H1 (cell line): ENCODE results near the gene SERGEF. TPM values are rescaled to one million over a fixed set of nuclear protein-coding genes. Genes with fewer than 3 reads are reported as not detected.

Experiments
- CTCF ChIA-PET: fragments of 300-600 bp; sonication (Branson Sonifier 250); formaldehyde crosslinking; loops from one replicate; lab custom pipeline; 2021; ENCODE audit not compliant: partially characterized antibody; lab: Charles Lee
- POLR2A ChIA-PET: fragments of 300-600 bp; sonication (Branson Sonifier 250); formaldehyde crosslinking; loops from one replicate; lab custom pipeline; 2021; ENCODE audit warnings: inconsistent platforms; ENCODE audit not compliant: partially characterized antibody; lab: Charles Lee
- DNase-seq, 2 experiments: peaks; one replicate each; pipeline versions ENCODE4 v3.0.0 to v3.0.0-alpha.2; 2010 to 2022; ENCODE audit warnings: low spot score in 2 of 2, low read depth in 1 of 2, mixed read lengths in 1 of 2
- FAIRE-seq: peaks from 2 replicates; lab custom pipeline; 2011; peaks lifted over from hg19 to GRCh38; lab: Jason Lieb, UNC
- H2AFZ ChIP-seq: 2 replicates; pipeline ENCODE4 v1.8.1; 2012; ENCODE audit warnings: low read length, inconsistent platforms
- H2AK5ac ChIP-seq: 2 replicates; pipeline ENCODE4 v1.6.1; 2013; ENCODE audit warnings: low read depth, low read length
- H2BK120ac ChIP-seq: replicated peaks from 2 replicates; pipeline ENCODE3; 2013; ENCODE audit warnings: low read depth, low read length, inconsistent platforms
- H2BK12ac ChIP-seq: 2 replicates; pipeline ENCODE4 v1.6.1; 2013; ENCODE audit warnings: low read depth, low read length
- H2BK15ac ChIP-seq: 2 replicates; pipeline ENCODE4 v1.6.1; 2013; ENCODE audit warnings: low read length
- H2BK20ac ChIP-seq: 2 replicates; pipeline ENCODE4 v1.6.1; 2013; ENCODE audit warnings: low read length
- H2BK5ac ChIP-seq: 2 replicates; pipeline ENCODE4 v1.6.1; 2013; ENCODE audit warnings: low read depth, low read length
- H3K14ac ChIP-seq: 2 replicates; pipeline ENCODE4 v1.6.1; 2013; ENCODE audit warnings: inconsistent platforms; ENCODE audit not compliant: insufficient read length
- H3K18ac ChIP-seq: 2 replicates; pipeline ENCODE4 v1.6.1; 2013; ENCODE audit warnings: low read length; ENCODE audit errors: extremely low read depth
- H3K23ac ChIP-seq: 2 replicates; pipeline ENCODE4 v1.6.1; 2013; ENCODE audit warnings: inconsistent platforms; ENCODE audit not compliant: insufficient read length
- H3K23me2 ChIP-seq: 2 replicates; pipeline ENCODE4 v1.6.1; 2013; ENCODE audit warnings: low read depth, low read length
- H3K27ac ChIP-seq: 2 replicates; pipeline ENCODE4 v1.6.1; 2011; ENCODE audit warnings: low read depth, low read length, inconsistent platforms
- H3K27me3 ChIP-seq, 4 experiments: replicated peaks in 1 of 4; 1 replicate in 1 of 4; 2 replicates in 3 of 4; pipeline versions ENCODE4 v1.6.1 to v1.8.1; 2011 to 2013; ENCODE audit warnings: low read length in 3 of 4, mild to moderate bottlenecking in 3 of 4, inconsistent platforms in 2 of 4, mixed read lengths in 2 of 4, moderate library complexity in 1 of 4; ENCODE audit not compliant: control insufficient read depth in 3 of 4, insufficient read depth in 3 of 4; ENCODE audit errors: extremely low read depth in 1 of 4
- H3K36me3 ChIP-seq, 4 experiments: 2 replicates each; pipeline versions ENCODE4 v1.6.1 to v1.8.1; 2011 to 2013; ENCODE audit warnings: mild to moderate bottlenecking in 4 of 4, low read length in 3 of 4, moderate library complexity in 2 of 4, control low read depth in 1 of 4, inconsistent platforms in 1 of 4; ENCODE audit not compliant: insufficient read depth in 4 of 4, control insufficient read depth in 2 of 4
- H3K4ac ChIP-seq: replicated peaks from 2 replicates; pipeline ENCODE3; 2013; ENCODE audit warnings: low read length, low read depth, mixed read lengths, inconsistent platforms; ENCODE audit not compliant: insufficient read length
- H3K4me1 ChIP-seq, 4 experiments: replicated peaks in 1 of 4; 1 replicate in 1 of 4; 2 replicates in 3 of 4; pipeline versions ENCODE4 v1.6.1 to v1.8.1; 2011 to 2013; ENCODE audit warnings: low read length in 3 of 4, inconsistent platforms in 2 of 4, mixed read lengths in 1 of 4; ENCODE audit not compliant: insufficient read depth in 4 of 4, control insufficient read depth in 3 of 4
- H3K4me2 ChIP-seq, 2 experiments: 2 replicates each; pipeline versions ENCODE4 v1.6.1 to v1.8.1; 2011 to 2013; ENCODE audit warnings: low read depth in 2 of 2, low read length in 2 of 2, control low read depth in 1 of 2, inconsistent platforms in 1 of 2, mild to moderate bottlenecking in 1 of 2; ENCODE audit not compliant: insufficient read depth in 1 of 2
- H3K4me3 ChIP-seq, 4 experiments: fragments of 200-600, 300-600 bp in 1 of 4; sonication (generic), shearing (Covaris generic), sonication (Bioruptor Twin) in 1 of 4; 2 replicates each; pipeline versions ENCODE4 v1.5.1 to v1.8.1; 2011 to 2016; ENCODE audit warnings: low read length in 4 of 4, low read depth in 3 of 4, control low read depth in 2 of 4, inconsistent platforms in 2 of 4, mild to moderate bottlenecking in 2 of 4, mixed read lengths in 1 of 4, moderate library complexity in 1 of 4; ENCODE audit not compliant: insufficient read depth in 2 of 4; ENCODE audit errors: extremely low read depth in 1 of 4
- H3K56ac ChIP-seq: replicated peaks from 2 replicates; pipeline ENCODE3; 2013; ENCODE audit warnings: low read depth, mild to moderate bottlenecking, mixed read lengths, low read length, inconsistent platforms; ENCODE audit not compliant: insufficient read length
- H3K79me1 ChIP-seq: 2 replicates; pipeline ENCODE4 v1.6.1; 2013; ENCODE audit warnings: low read depth, low read length, control low read depth
- H3K79me2 ChIP-seq, 2 experiments: 2 replicates each; pipeline versions ENCODE4 v1.6.1 to v1.8.1; 2012 to 2013; ENCODE audit warnings: low read length in 2 of 2, mild to moderate bottlenecking in 2 of 2, inconsistent platforms in 1 of 2; ENCODE audit not compliant: insufficient read depth in 2 of 2, control insufficient read depth in 1 of 2
- H3K9ac ChIP-seq, 4 experiments: replicated peaks in 1 of 4; 1 replicate in 1 of 4; 2 replicates in 3 of 4; pipeline versions ENCODE4 v1.6.1 to v1.8.1; 2011 to 2013; ENCODE audit warnings: low read depth in 3 of 4, low read length in 3 of 4, control low read depth in 2 of 4, mild to moderate bottlenecking in 2 of 4, moderate library complexity in 2 of 4, inconsistent platforms in 1 of 4; ENCODE audit errors: extremely low read depth in 1 of 4
- H3K9me3 ChIP-seq, 2 experiments: 2 replicates each; pipeline versions ENCODE4 v1.6.1 to v1.8.1; 2012 to 2013; ENCODE audit warnings: mild to moderate bottlenecking in 2 of 2, moderate library complexity in 2 of 2, control low read depth in 1 of 2, inconsistent platforms in 1 of 2, low read depth in 1 of 2, low read length in 1 of 2, mixed read lengths in 1 of 2; ENCODE audit not compliant: insufficient read depth in 2 of 2
- H4K20me1 ChIP-seq, 2 experiments: replicated peaks in 1 of 2; 2 replicates each; pipeline versions ENCODE3 to v1.8.1; 2011 to 2013; ENCODE audit warnings: inconsistent platforms in 2 of 2, low read length in 2 of 2, mild to moderate bottlenecking in 1 of 2; ENCODE audit not compliant: insufficient read depth in 2 of 2, control insufficient read depth in 1 of 2
- H4K5ac ChIP-seq: 2 replicates; pipeline ENCODE4 v1.6.1; 2013; ENCODE audit warnings: low read length, low read depth, mixed read lengths, inconsistent platforms; ENCODE audit not compliant: insufficient read length
- H4K8ac ChIP-seq: 2 replicates; pipeline ENCODE4 v1.8.0; 2013; ENCODE audit warnings: mild to moderate bottlenecking, moderate library complexity, low read length, inconsistent platforms; ENCODE audit not compliant: insufficient read depth; ENCODE audit errors: extremely low read depth
- H4K91ac ChIP-seq: replicated peaks from 2 replicates; pipeline ENCODE3; 2013; ENCODE audit warnings: low read length, mixed read lengths, inconsistent platforms; ENCODE audit not compliant: insufficient read length
- CEBPB ChIP-seq: IDR thresholded peaks from 2 replicates; pipeline ENCODE4 v1.6.1; 2012; ENCODE audit warnings: low read depth, low read length
- HDAC6 ChIP-seq: IDR thresholded peaks from one replicate; pipeline ENCODE4 v1.7.1; 2012; ENCODE audit warnings: low read depth, mild to moderate bottlenecking, inconsistent platforms, low read length, moderate library complexity
- RAD21 ChIP-seq, 2 experiments: IDR thresholded peaks in 1 of 2; conservative IDR thresholded peaks in 1 of 2; 2 replicates each; pipeline ENCODE4 v1.6.1; 2011; ENCODE audit warnings: low read depth in 2 of 2, low read length in 2 of 2, improper control_type of control experiment in 1 of 2, inconsistent platforms in 1 of 2, mild to moderate bottlenecking in 1 of 2, moderate library complexity in 1 of 2
- WGBS, 2 experiments: shearing (Covaris generic) in 1 of 2; methylation state at CpG; one replicate each; pipeline versions ENCODE4 v1.1.6 to v1.1.7; 2013 to 2015; ENCODE audit warnings: low lambda C conversion rate in 2 of 2, mixed read lengths in 2 of 2, inconsistent platforms in 1 of 2, low coverage in 1 of 2, missing lambda C conversion rate in 1 of 2; ENCODE audit not compliant: insufficient replicate concordance in 2 of 2, insufficient coverage in 1 of 2, insufficient read length in 1 of 2; ENCODE audit errors: extremely low coverage in 1 of 2, missing lambda C conversion rate in 1 of 2; 5-methylcytosine and 5-hydroxymethylcytosine counted together
- polyA plus RNA-seq, 7 experiments: library from polyadenylated mRNA; depleted of rRNA in 3 of 7; stranded (reverse) in 5 of 7; unstranded in 2 of 7; fragments of >200 nt in 5 of 7; fragments of 200-250 nt in 2 of 7; gene quantifications; 1 replicate in 5 of 7; 2 replicates in 1 of 7; 4 replicates in 1 of 7; pipeline versions ENCODE4 v1.2.1 to v1.2.3, GENCODE V29; 2011 to 2013; ENCODE audit warnings: missing spikeins in 2 of 7, mixed read lengths in 2 of 7
- total RNA-seq: library from RNA; stranded (reverse); fragmentation: NEBNext Ultra II Directional; extraction: Animal tissue kit (Norgen Biotek cat#: 25700); gene quantifications from 2 replicates; pipeline ENCODE4 v1.2.1, GENCODE V29; 2021
- TF ChIP-seq, protein P1 (sequence below), 3 experiments: IDR thresholded peaks; 1 replicate in 2 of 3; 2 replicates in 1 of 3; pipeline versions ENCODE4 v1.5.1 to v1.6.1; 2011; ENCODE audit warnings: low read length in 3 of 3, mild to moderate bottlenecking in 3 of 3, inconsistent platforms in 2 of 3, low read depth in 1 of 3, moderate library complexity in 1 of 3; ENCODE audit not compliant: insufficient read depth in 1 of 3; ENCODE audit errors: control extremely low read depth in 1 of 3

Gene SERGEF
- total and polyA plus RNA-seq, 2 of the 8 experiments (the other 6 are each of a cell fraction or from before 2014, with no cell fraction given), result 16.6 to 28.8 TPM

DNA sequence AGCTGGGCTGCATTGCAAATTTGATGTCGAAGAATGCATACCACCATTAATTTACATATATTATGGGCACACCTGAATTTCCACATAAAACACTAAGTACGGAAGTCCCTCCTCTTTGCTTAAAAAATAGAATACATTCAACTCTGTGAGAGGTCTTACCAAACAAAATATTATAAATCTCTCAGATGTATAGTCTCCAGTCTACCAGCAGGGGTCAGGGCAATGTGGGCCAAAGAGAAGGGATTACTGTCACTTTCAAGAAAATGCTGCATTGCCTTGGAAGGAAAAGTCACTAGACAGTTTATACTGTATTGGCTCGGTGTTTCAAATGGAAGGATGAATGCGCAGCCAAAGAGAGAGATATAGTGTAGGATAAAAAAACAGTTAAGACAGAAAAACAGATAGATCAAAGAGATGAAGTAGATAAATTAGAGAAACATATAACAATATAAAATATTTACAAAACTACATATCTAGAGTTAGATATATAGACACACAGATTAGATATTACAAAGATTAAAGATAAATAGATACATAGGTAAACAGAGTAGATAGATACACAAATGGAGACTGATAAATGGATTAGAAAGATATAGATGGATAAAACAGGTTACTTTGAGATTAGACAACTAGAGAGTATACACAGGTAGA is 20.9 kb downstream of the SERGEF start:
- Histone ChIP-seq H3K56ac (no peak overlapping the region), H2BK20ac (no peak overlapping the region), H4K91ac (no peak overlapping the region), H3K18ac (no peak overlapping the region), H2BK120ac (no peak overlapping the region), H4K8ac (no peak overlapping the region), H2BK12ac (no peak overlapping the region), H3K14ac (no peak overlapping the region), H4K5ac (no peak overlapping the region), H3K4me3 (no peak overlapping the region), H3K36me3 (peaks cover 0 to 4% (median 3%) of the 10 kb centered on the region in 4 experiments; a peak in 6 of 8 replicates), H3K9me3 (no peaks in the 10 kb centered on the region), H3K4me2 (no peak overlapping the region), H2AK5ac (no peak overlapping the region), H3K4ac (no peak overlapping the region), H3K9ac (no peak overlapping the region), H3K27ac (no peak overlapping the region), H3K4me1 (no peaks in the 10 kb centered on the region), H2BK5ac (no peak overlapping the region), H2AFZ (no peak overlapping the region), H3K79me1 (no peaks in the 10 kb centered on the region), H3K23me2 (no peaks in the 10 kb centered on the region), H3K23ac (no peak overlapping the region), H3K27me3 (no peaks in the 10 kb centered on the region), H2BK15ac (no peak overlapping the region), H4K20me1 (peaks cover 2 to 3% of the 10 kb centered on the region in 2 experiments), H3K79me2 (no peaks in the 10 kb centered on the region)
- WGBS, 2 experiments, result 84% methylated on average over 4 of the region's 4 CpGs; no CpG with 5 or more reads in 1 of the 2 experiments
- peak; percentile 57 to 67 for TF ChIP-seq RAD21 (IDR thresholded peaks at IDR 0.05 in 1 of 2, conservative IDR thresholded peaks at IDR 0.05 in 1 of 2; ENCODE audit: low read depth in 2 of 2, low read length in 2 of 2)
- no peak for TF ChIP-seq HDAC6
- TF ChIP-seq, protein P1, sequence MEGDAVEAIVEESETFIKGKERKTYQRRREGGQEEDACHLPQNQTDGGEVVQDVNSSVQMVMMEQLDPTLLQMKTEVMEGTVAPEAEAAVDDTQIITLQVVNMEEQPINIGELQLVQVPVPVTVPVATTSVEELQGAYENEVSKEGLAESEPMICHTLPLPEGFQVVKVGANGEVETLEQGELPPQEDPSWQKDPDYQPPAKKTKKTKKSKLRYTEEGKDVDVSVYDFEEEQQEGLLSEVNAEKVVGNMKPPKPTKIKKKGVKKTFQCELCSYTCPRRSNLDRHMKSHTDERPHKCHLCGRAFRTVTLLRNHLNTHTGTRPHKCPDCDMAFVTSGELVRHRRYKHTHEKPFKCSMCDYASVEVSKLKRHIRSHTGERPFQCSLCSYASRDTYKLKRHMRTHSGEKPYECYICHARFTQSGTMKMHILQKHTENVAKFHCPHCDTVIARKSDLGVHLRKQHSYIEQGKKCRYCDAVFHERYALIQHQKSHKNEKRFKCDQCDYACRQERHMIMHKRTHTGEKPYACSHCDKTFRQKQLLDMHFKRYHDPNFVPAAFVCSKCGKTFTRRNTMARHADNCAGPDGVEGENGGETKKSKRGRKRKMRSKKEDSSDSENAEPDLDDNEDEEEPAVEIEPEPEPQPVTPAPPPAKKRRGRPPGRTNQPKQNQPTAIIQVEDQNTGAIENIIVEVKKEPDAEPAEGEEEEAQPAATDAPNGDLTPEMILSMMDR (IDR thresholded peaks at IDR 0.05; ENCODE audit: control extremely low read depth in 1 of 3, insufficient read depth in 1 of 3, low read depth in 1 of 3, low read length in 3 of 3), result peak in 2 of 3 experiments; percentile 55 to 71; a peak in 3 of 4 replicates
- no peak for TF ChIP-seq CEBPB
- CTCF ChIA-PET, result interaction anchor here (0.6 to 3.4 kb wide), 27 partner anchors 7 to 261 kb away, joined by 3 to 20 read pairs (median 4); no protein-coding TSS in a partner anchor
- DNase-seq (no peak), FAIRE-seq (no peak)
- POLR2A ChIA-PET, result no interaction called here
